Right atrium auricular region (tissue), 2 donors: ENCODE results near the gene OR2B2. TPM values are rescaled to one million over a fixed set of nuclear protein-coding genes. Genes with fewer than 3 reads are reported as not detected.

Experiments used
- DNase-seq: peaks from one replicate; pipeline ENCODE4 v3.0.0-alpha.2; 2019; ENCODE audit warnings: low spot score
- H3K27ac ChIP-seq, 2 donors: fragments of 200-600 bp; sonication (generic); 1 replicate in 1 of 2; 2 replicates in 1 of 2; pipeline ENCODE4 v1.5.1; 2016 to 2019
- H3K27me3 ChIP-seq, 2 donors: fragments of 200-600 bp; sonication (generic); one replicate each; pipeline versions ENCODE4 v1.5.1 to v1.6.0; 2017 to 2019
- H3K36me3 ChIP-seq: fragments of 200-600 bp; sonication (generic); one replicate; pipeline ENCODE4 v1.5.1; 2016
- H3K4me1 ChIP-seq, 2 donors: fragments of 200-600 bp; sonication (generic); one replicate each; pipeline versions ENCODE4 v1.5.1 to v1.6.0; 2017 to 2019
- H3K4me3 ChIP-seq, 2 donors: fragments of 200-600 bp; sonication (generic); 1 replicate in 1 of 2; 2 replicates in 1 of 2; pipeline ENCODE4 v1.5.1; 2017 to 2019; ENCODE audit warnings: mild to moderate bottlenecking in 1 of 2, moderate library complexity in 1 of 2
- H3K9me3 ChIP-seq, 2 donors: fragments of 200-600 bp; sonication (generic); one replicate each; pipeline ENCODE4 v1.5.1; 2019
- CTCF ChIP-seq, 2 donors: fragments of 200-600 bp; sonication (generic); IDR thresholded peaks; one replicate each; pipeline ENCODE4 v1.5.1; 2019; ENCODE audit warnings: antibody characterized with exemption in 2 of 2
- total RNA-seq, 2 donors: library from RNA; depleted of rRNA; stranded (reverse); fragments of >200 nt; gene quantifications; one replicate each; pipeline ENCODE4 v1.1.0, GENCODE V29; 2016

Gene OR2B2
- total RNA-seq, 2 donors from 2014 or later: not detected

GRCh38 chr6:27872642-27873020, 39.6 kb downstream of the OR2B2 start:
- Histone ChIP-seq H3K27ac (peak overlapping the region; percentile 28 to 60), H3K27me3 (peaks cover 0 to 10% of the 10 kb centered on the region in 2 donors), H3K9me3 (no peaks in the 10 kb centered on the region), H3K36me3 (no peaks in the 10 kb centered on the region), H3K4me3 (peak overlapping the region; percentile 32 to 50), H3K4me1 (peaks cover 0 to 12% of the 10 kb centered on the region in 2 donors)
- DNase-seq: no peak
- TF ChIP-seq CTCF (IDR thresholded peaks at IDR 0.05): no peak

- peaks cover 0 to 14% of the 10 kb centered on the region in 2 donors for H3K27me3 ChIP-seq
- peak; percentile 83 for DNase-seq
These were observed 40.1 kb downstream of the OR2B2 start for GRCh38 chr6:27871924-27872638.

GRCh38 chr6:27870291-27870870, 41.8 kb downstream of the OR2B2 start:
- Histone ChIP-seq H3K36me3 (no peaks in the 10 kb centered on the region), H3K4me3 (no peak overlapping the region), H3K27ac (no peak overlapping the region), H3K27me3 (peaks cover 0 to 14% of the 10 kb centered on the region in 2 donors), H3K9me3 (no peaks in the 10 kb centered on the region), H3K4me1 (peaks cover 0 to 33% of the 10 kb centered on the region in 2 donors)
- TF ChIP-seq CTCF (IDR thresholded peaks at IDR 0.05): no peak
- DNase-seq: no peak

More at GRCh38 chr6:27871924-27872638, 40.1 kb downstream of the OR2B2 start:
- Histone ChIP-seq H3K9me3 (no peaks in the 10 kb centered on the region), H3K27ac (peak overlapping the region; percentile 41 to 60), H3K4me1 (peaks cover 0 to 17% of the 10 kb centered on the region in 2 donors), H3K4me3 (peak overlapping the region; percentile 32 to 50), H3K36me3 (no peaks in the 10 kb centered on the region)
- no peak for TF ChIP-seq CTCF (IDR thresholded peaks at IDR 0.05)

- Histone ChIP-seq H3K27me3 (peaks cover 0 to 8% of the 10 kb centered on the region in 2 donors), H3K4me3 (no peak overlapping the region), H3K9me3 (no peaks in the 10 kb centered on the region), H3K36me3 (no peaks in the 10 kb centered on the region), H3K27ac (no peak overlapping the region), H3K4me1 (peaks cover 0 to 41% of the 10 kb centered on the region in 2 donors)
- no peak for DNase-seq
- no peak for TF ChIP-seq CTCF (IDR thresholded peaks at IDR 0.05)
These were observed 43.9 kb downstream of the OR2B2 start for GRCh38 chr6:27868311-27868710.

GRCh38 chr6:27867945-27868300, 44.3 kb downstream of the OR2B2 start:
- Histone ChIP-seq H3K9me3 (no peaks in the 10 kb centered on the region), H3K27me3 (peaks cover 0 to 5% of the 10 kb centered on the region in 2 donors)

More at GRCh38 chr6:27867945-27868300, 44.3 kb downstream of the OR2B2 start:
- Histone ChIP-seq H3K4me1 (peaks cover 0 to 37% of the 10 kb centered on the region in 2 donors), H3K27ac (no peak overlapping the region), H3K4me3 (no peak overlapping the region), H3K36me3 (no peaks in the 10 kb centered on the region)
- no peak for DNase-seq
- no peak for TF ChIP-seq CTCF (IDR thresholded peaks at IDR 0.05)
